IMR-90 (cell line): ENCODE data around the gene PKM. TPM values are rescaled to one million over a fixed set of nuclear protein-coding genes. Genes with fewer than 3 reads are reported as not detected.

Experiments used
- ATAC-seq: fragments of 200-7000 bp; cut with Tn5 transposase; 2 replicates; pipeline ENCODE4 v1.9.1; 2020; ENCODE audit warnings: low read depth, mild to moderate bottlenecking, moderate library complexity
- BruUV-seq: library from RNA; stranded (reverse); fragments of 400-500 nt; replicated peaks from 2 replicates; lab custom pipeline; 2021; lab: Mats Ljungman, UMichigan
- CTCF ChIA-PET: fragments of 300-600 bp; formaldehyde crosslinking; extraction: SDS; loops from one replicate; lab custom pipeline; 2021; ENCODE audit warnings: antibody characterized with exemption; lab: Yijun Ruan, JAX
- POLR2A ChIA-PET: fragments of 300-600 bp; sonication (Branson Sonifier 250); formaldehyde crosslinking; loops from one replicate; lab custom pipeline; 2022; ENCODE audit warnings: antibody characterized with exemption; ENCODE audit not compliant: unreplicated experiment; lab: Charles Lee
- DNase-seq: peaks from one replicate; pipeline ENCODE4 v3.0.0; 2013
- H2AFZ ChIP-seq: replicated peaks from 2 replicates; pipeline ENCODE3; 2013; ENCODE audit warnings: low read length, mild to moderate bottlenecking; ENCODE audit not compliant: poor library complexity
- H2AK5ac ChIP-seq: 2 replicates; pipeline ENCODE4 v1.6.1; 2013; ENCODE audit warnings: low read depth, low read length, inconsistent platforms
- H2AK9ac ChIP-seq: replicated peaks from 2 replicates; pipeline ENCODE3; 2013; ENCODE audit warnings: mild to moderate bottlenecking, low read depth, low read length, moderate library complexity; ENCODE audit not compliant: poor library complexity
- H2BK120ac ChIP-seq: 2 replicates; pipeline ENCODE4 v1.6.1; 2013; ENCODE audit warnings: low read depth, low read length, inconsistent platforms
- H2BK15ac ChIP-seq: 3 replicates; pipeline ENCODE4 v1.6.1; 2013; ENCODE audit warnings: low read depth, low read length, inconsistent platforms
- H2BK20ac ChIP-seq: 2 replicates; pipeline ENCODE4 v1.6.1; 2013; ENCODE audit warnings: low read depth, mild to moderate bottlenecking, inconsistent platforms, low read length, moderate library complexity
- H2BK5ac ChIP-seq: 2 replicates; pipeline ENCODE4 v1.6.1; 2013; ENCODE audit warnings: mild to moderate bottlenecking, low read depth, low read length, inconsistent platforms; ENCODE audit not compliant: poor library complexity, severe bottlenecking
- H3K14ac ChIP-seq: replicated peaks from 2 replicates; pipeline ENCODE4 v1.6.1; 2013; ENCODE audit warnings: low read depth, low read length, inconsistent platforms
- H3K18ac ChIP-seq: 2 replicates; pipeline ENCODE4 v1.6.1; 2013; ENCODE audit warnings: low read depth, low read length, control low read depth
- H3K23ac ChIP-seq: 2 replicates; pipeline ENCODE4 v1.6.1; 2013; ENCODE audit warnings: low read depth, low read length, inconsistent platforms
- H3K27ac ChIP-seq: 2 replicates; pipeline ENCODE4 v1.5.1; 2013; ENCODE audit warnings: mild to moderate bottlenecking, control low read depth, low read length; ENCODE audit not compliant: insufficient read depth
- H3K27me3 ChIP-seq: 2 replicates; pipeline ENCODE4 v1.6.1; 2013; ENCODE audit warnings: low read length; ENCODE audit not compliant: control insufficient read depth, insufficient read depth
- H3K36me3 ChIP-seq: 2 replicates; pipeline ENCODE4 v1.6.1; 2013; ENCODE audit warnings: low read length, mixed read lengths; ENCODE audit not compliant: control insufficient read depth, insufficient read depth
- H3K4ac ChIP-seq: 2 replicates; pipeline ENCODE4 v1.6.1; 2013; ENCODE audit warnings: low read depth, low read length, inconsistent platforms
- H3K4me1 ChIP-seq: 2 replicates; pipeline ENCODE4 v1.6.1; 2013; ENCODE audit warnings: low read length, mixed read lengths; ENCODE audit not compliant: control insufficient read depth, insufficient read depth
- H3K4me2 ChIP-seq: 2 replicates; pipeline ENCODE4 v1.6.1; 2013; ENCODE audit warnings: low read depth, mild to moderate bottlenecking, control low read depth, low read length, moderate library complexity
- H3K4me3 ChIP-seq: 2 replicates; pipeline ENCODE4 v1.5.1; 2013; ENCODE audit warnings: low read depth, mild to moderate bottlenecking, control low read depth, low read length, moderate library complexity; ENCODE audit not compliant: insufficient read depth
- H3K56ac ChIP-seq: 2 replicates; pipeline ENCODE4 v1.6.1; 2013; ENCODE audit warnings: low read length, inconsistent platforms; ENCODE audit not compliant: insufficient read depth; ENCODE audit errors: extremely low read depth
- H3K79me1 ChIP-seq, 2 experiments: 2 replicates each; pipeline ENCODE4 v1.6.1; 2013; ENCODE audit warnings: low read length in 2 of 2, inconsistent platforms in 1 of 2, low read depth in 1 of 2
- H3K9ac ChIP-seq: 2 replicates; pipeline ENCODE4 v1.6.1; 2013; ENCODE audit warnings: low read depth, low read length, control low read depth
- H3K9me1 ChIP-seq: 2 replicates; pipeline ENCODE4 v1.6.1; 2013; ENCODE audit warnings: low read length, inconsistent platforms; ENCODE audit not compliant: insufficient read depth
- H3K9me3 ChIP-seq: 2 replicates; pipeline ENCODE4 v1.6.1; 2013; ENCODE audit warnings: low read length; ENCODE audit not compliant: control insufficient read depth, insufficient read depth
- H4K20me1 ChIP-seq: 2 replicates; pipeline ENCODE4 v1.6.1; 2013; ENCODE audit warnings: low read length, inconsistent platforms; ENCODE audit not compliant: insufficient read depth
- H4K5ac ChIP-seq: 2 replicates; pipeline ENCODE4 v1.6.1; 2013; ENCODE audit warnings: mild to moderate bottlenecking, low read depth, low read length, control low read depth
- H4K8ac ChIP-seq, 2 experiments: 2 replicates each; pipeline ENCODE4 v1.6.1; 2013; ENCODE audit warnings: low read depth in 2 of 2, low read length in 2 of 2, control low read depth in 1 of 2, inconsistent platforms in 1 of 2
- H4K91ac ChIP-seq: 2 replicates; pipeline ENCODE4 v1.6.1; 2013; ENCODE audit warnings: low read depth, low read length, inconsistent platforms; ENCODE audit not compliant: insufficient read depth
- BHLHE40 ChIP-seq: fragments of 150-350 bp; IDR thresholded peaks from 2 replicates; pipeline ENCODE4 v1.6.1; 2016; ENCODE audit warnings: mild to moderate bottlenecking, low read depth, low read length
- CEBPB ChIP-seq: IDR thresholded peaks from 2 replicates; pipeline ENCODE4 v1.6.1; 2012; ENCODE audit warnings: low read depth, low read length, improper control_type of control experiment
- CHD1 ChIP-seq: IDR thresholded peaks from 2 replicates; pipeline ENCODE4 v1.6.1; 2012; ENCODE audit warnings: low read depth, low read length, improper control_type of control experiment
- CTCF ChIP-seq: conservative IDR thresholded peaks from 2 replicates; pipeline ENCODE4 v1.5.1; 2012; ENCODE audit warnings: mild to moderate bottlenecking, low read depth, low read length, improper control_type of control experiment
- FOS ChIP-seq: fragments of 150-350 bp; IDR thresholded peaks from 2 replicates; pipeline ENCODE4 v1.6.1; 2016; ENCODE audit warnings: low read depth, low read length
- MAFK ChIP-seq: IDR thresholded peaks from 2 replicates; pipeline ENCODE4 v1.6.1; 2012; ENCODE audit warnings: low read depth, low read length, improper control_type of control experiment
- MAZ ChIP-seq: IDR thresholded peaks from 2 replicates; pipeline ENCODE4 v1.6.1; 2012; ENCODE audit warnings: low read depth, mild to moderate bottlenecking, low read length, improper control_type of control experiment, moderate library complexity, borderline replicate concordance
- MXI1 ChIP-seq: IDR thresholded peaks from 2 replicates; pipeline ENCODE4 v1.6.1; 2012; ENCODE audit warnings: low read depth, mild to moderate bottlenecking, low read length, moderate library complexity, borderline replicate concordance
- NFE2L2 ChIP-seq: fragments of 150-350 bp; IDR thresholded peaks from 2 replicates; pipeline ENCODE4 v1.6.1; 2016; ENCODE audit warnings: low read depth, mild to moderate bottlenecking, low read length
- POLR2A ChIP-seq: IDR thresholded peaks from 2 replicates; pipeline ENCODE4 v1.6.1; 2012; ENCODE audit warnings: mild to moderate bottlenecking, low read depth, low read length
- RAD21 ChIP-seq: IDR thresholded peaks from 2 replicates; pipeline ENCODE4 v1.6.1; 2012; ENCODE audit warnings: low read length, improper control_type of control experiment
- RCOR1 ChIP-seq: IDR thresholded peaks from 2 replicates; pipeline ENCODE4 v1.6.1; 2012; ENCODE audit warnings: mild to moderate bottlenecking, low read length, improper control_type of control experiment; ENCODE audit not compliant: insufficient replicate concordance
- RFX5 ChIP-seq: IDR thresholded peaks from 2 replicates; pipeline ENCODE4 v1.8.0; 2012; ENCODE audit warnings: low read depth, mild to moderate bottlenecking, low read length, moderate library complexity
- SMC3 ChIP-seq: fragments of 150-350 bp; IDR thresholded peaks from 2 replicates; pipeline ENCODE4 v1.6.1; 2016; ENCODE audit warnings: low read depth, mild to moderate bottlenecking, antibody characterized with exemption, low read length, moderate library complexity
- USF2 ChIP-seq: fragments of 150-350 bp; IDR thresholded peaks from 2 replicates; pipeline ENCODE4 v1.6.1; 2017; ENCODE audit warnings: mild to moderate bottlenecking, antibody characterized with exemption, low read length, low read depth
- WGBS, 2 experiments: methylation state at CpG; one replicate each; pipeline versions ENCODE4 v1.1.5 to v1.1.7; 2013; ENCODE audit warnings: missing lambda C conversion rate in 2 of 2; ENCODE audit not compliant: insufficient read length in 1 of 2; ENCODE audit errors: extremely low coverage in 2 of 2; 5-methylcytosine and 5-hydroxymethylcytosine counted together
- dilution Hi-C: fragments of 300-500 bp; cut with HindIII; formaldehyde crosslinking; loops from one replicate; pipeline ENCODE4 v1.14.3; 2018; ENCODE audit warnings: low sequenced_read_pairs; ENCODE audit not compliant: unreplicated experiment
- in situ Hi-C: fragments of 300-500 bp; cut with MboI; formaldehyde crosslinking; loops from 3 replicates; pipeline ENCODE4 v1.14.3; 2019; ENCODE audit warnings: low sequenced_read_pairs, inconsistent platforms, mixed read lengths
- intact Hi-C: fragments of 100-400 bp; cut with micrococcal nuclease; formaldehyde crosslinking; loops from 2 replicates; pipeline ENCODE4 v1.10.0; 2022
- polyA plus RNA-seq, 3 experiments: library from polyadenylated mRNA; depleted of rRNA; stranded (reverse); fragments of >200 nt; gene quantifications; 2 replicates each; pipeline ENCODE4 v1.2.3, GENCODE V29; 2012; ENCODE audit warnings: low replicate concordance in 1 of 3
- total RNA-seq: library from RNA; depleted of rRNA; stranded (reverse); fragments of >200 nt; gene quantifications from 2 replicates; pipeline ENCODE4 v1.2.3, GENCODE V29; 2012
- TF ChIP-seq, protein P1 (sequence below): fragments of 150-350 bp; IDR thresholded peaks from 2 replicates; pipeline ENCODE4 v1.6.1; 2016; ENCODE audit warnings: low read depth, mild to moderate bottlenecking, low read length, moderate library complexity, borderline replicate concordance

The PKM gene
- total and polyA plus RNA-seq, 2 of the 4 experiments (the other 2 are of a cell fraction): 2,219 to 3,859 TPM

GRCh38 chr15:72183781-72184164, 47.2 kb downstream of the PKM start:
- Histone ChIP-seq H3K23ac (peak overlapping the region; percentile 85), H3K27ac (no peak overlapping the region), H3K9me3 (no peaks in the 10 kb centered on the region), H3K4ac (no peak overlapping the region), H3K4me3 (no peak overlapping the region), H3K9ac (no peak overlapping the region), H2BK5ac (no peak overlapping the region), H3K4me1 (peaks cover 3% of the 10 kb centered on the region; the same call in 1 of the 2 replicates), H2BK20ac (no peak overlapping the region), H4K5ac (no peak overlapping the region), H4K91ac (no peak overlapping the region), H2BK120ac (no peak overlapping the region), H2AK9ac (peak overlapping the region; percentile 78), H3K9me1 (no peaks in the 10 kb centered on the region), H3K36me3 (no peaks in the 10 kb centered on the region), H3K4me2 (peak overlapping the region; percentile 45; the same call in 1 of the 2 replicates), H2AK5ac (peak overlapping the region; percentile 59; the same call in 1 of the 2 replicates), H3K18ac (no peak overlapping the region), H3K79me1 (no peaks in the 10 kb centered on the region), H4K20me1 (no peaks in the 10 kb centered on the region; the same call in 1 of the 2 replicates), H3K56ac (no peak overlapping the region), H3K14ac (no peak overlapping the region), H2AFZ (peak overlapping the region; percentile 90), H4K8ac (no peak overlapping the region), H3K27me3 (peaks cover 30% of the 10 kb centered on the region), H2BK15ac (no peak overlapping the region)
- no peak for DNase-seq
- no peak for ATAC-seq
- intact Hi-C loops (no loop called here), dilution Hi-C loops (no loop called here), in situ Hi-C loops (no loop called here)
- 100% methylated on average over 2 of the region's 12 CpGs; no CpG with 5 or more reads in 1 of the 2 experiments for WGBS, 2 experiments
- ChIA-PET POLR2A (no interaction called here), CTCF (interaction anchor here (0.6 kb wide), 1 partner anchor 113 kb away, joined by 3 read pairs; no protein-coding TSS in a partner anchor)
- TF ChIP-seq USF2: no peak
- TF ChIP-seq BHLHE40: no peak
- TF ChIP-seq POLR2A: no peak
- TF ChIP-seq NFE2L2: no peak
- TF ChIP-seq SMC3: no peak
- no peak for TF ChIP-seq MAZ
- TF ChIP-seq FOS: no peak
- TF ChIP-seq RAD21: no peak
- TF ChIP-seq, protein P1, sequence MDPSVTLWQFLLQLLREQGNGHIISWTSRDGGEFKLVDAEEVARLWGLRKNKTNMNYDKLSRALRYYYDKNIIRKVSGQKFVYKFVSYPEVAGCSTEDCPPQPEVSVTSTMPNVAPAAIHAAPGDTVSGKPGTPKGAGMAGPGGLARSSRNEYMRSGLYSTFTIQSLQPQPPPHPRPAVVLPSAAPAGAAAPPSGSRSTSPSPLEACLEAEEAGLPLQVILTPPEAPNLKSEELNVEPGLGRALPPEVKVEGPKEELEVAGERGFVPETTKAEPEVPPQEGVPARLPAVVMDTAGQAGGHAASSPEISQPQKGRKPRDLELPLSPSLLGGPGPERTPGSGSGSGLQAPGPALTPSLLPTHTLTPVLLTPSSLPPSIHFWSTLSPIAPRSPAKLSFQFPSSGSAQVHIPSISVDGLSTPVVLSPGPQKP: no peak
- TF ChIP-seq MAFK: no peak
- TF ChIP-seq CEBPB: no peak
- TF ChIP-seq MXI1: no peak
- TF ChIP-seq CTCF: no peak
- TF ChIP-seq CHD1: no peak
- TF ChIP-seq RFX5: no peak
- no peak for TF ChIP-seq RCOR1
- no TSS peak for BruUV-seq
